Progenitor cell of endocrine pancreas (in vitro differentiated cells): ENCODE data around the gene ZNF80. TPM values are rescaled to one million over a fixed set of nuclear protein-coding genes. Genes with fewer than 3 reads are reported as not detected.

Source experiments
- DNase-seq: peaks from one replicate; pipeline ENCODE4 v3.0.0; 2021; ENCODE audit warnings: low spot score; ENCODE audit not compliant: unreplicated experiment
- H3K27ac Mint-ChIP-seq: 2 replicates; pipeline ENCODE4 v1.8.0; 2021; ENCODE audit warnings: mild to moderate bottlenecking, moderate library complexity, mixed read lengths
- H3K27me3 Mint-ChIP-seq: 2 replicates; pipeline ENCODE4 v1.8.0; 2021; ENCODE audit warnings: mixed read lengths
- H3K36me3 Mint-ChIP-seq: 2 replicates; pipeline ENCODE4 v1.8.0; 2022; ENCODE audit warnings: mixed read lengths; ENCODE audit not compliant: insufficient read depth
- H3K4me1 Mint-ChIP-seq: 2 replicates; pipeline ENCODE4 v1.8.0; 2021; ENCODE audit warnings: low read depth, mixed read lengths
- H3K4me3 Mint-ChIP-seq: 2 replicates; pipeline ENCODE4 v1.8.0; 2021; ENCODE audit warnings: low read depth, mild to moderate bottlenecking, moderate library complexity, mixed read lengths
- H3K9me3 Mint-ChIP-seq: 2 replicates; pipeline ENCODE4 v1.8.0; 2021; ENCODE audit warnings: low read depth, mixed read lengths
- total RNA-seq: library from RNA; stranded (reverse); gene quantifications from 2 replicates; pipeline ENCODE4 v1.2.1, GENCODE V29; 2021
- TF ChIP-seq, protein P1 (sequence below): fragments of 200-600 bp; sonication (generic); IDR thresholded peaks from one replicate; pipeline ENCODE4 v1.5.0; 2021; ENCODE audit warnings: antibody characterized with exemption, mild to moderate bottlenecking; ENCODE audit not compliant: unreplicated experiment

ZNF80 gene
- total RNA-seq, 1 donor from 2014 or later: not detected

DNA sequence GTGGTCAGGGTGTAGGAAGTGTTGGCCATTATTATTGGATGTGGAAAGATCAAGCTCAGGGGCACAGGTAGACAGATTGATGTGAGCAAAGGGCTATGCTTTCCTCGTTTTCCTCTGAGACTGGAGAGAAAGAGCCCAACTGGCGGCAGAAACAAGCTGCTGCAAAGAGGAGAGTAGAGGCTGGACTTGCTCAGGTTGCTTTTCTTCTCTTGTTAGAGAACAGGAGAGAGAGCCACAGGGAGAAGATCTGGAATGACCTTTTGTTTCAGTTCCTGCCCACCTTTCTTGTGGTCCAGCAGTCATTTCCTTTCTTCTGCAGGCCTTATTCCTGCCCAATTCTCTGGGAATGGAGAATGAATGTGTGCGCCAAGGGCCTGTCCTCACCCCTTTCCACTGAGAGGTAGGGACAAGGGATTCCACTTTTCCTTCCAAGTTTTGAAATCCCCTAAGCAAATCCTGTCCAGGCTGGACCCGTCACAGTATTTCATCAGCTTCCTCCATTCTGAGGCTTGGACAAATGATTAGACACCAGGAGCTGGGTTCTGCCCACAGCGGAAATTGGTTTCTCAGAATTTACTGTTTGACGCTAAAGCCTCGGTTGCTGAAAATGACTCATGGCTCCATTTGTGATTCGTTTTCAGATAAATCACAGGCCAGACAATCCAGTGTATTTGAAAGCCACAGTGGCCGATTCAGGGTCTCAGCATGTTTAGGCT, 16.1 kb downstream of the ZNF80 start:
- no peaks in the 10 kb centered on the region for H3K4me1 Mint-ChIP-seq
- H3K4me3 Mint-ChIP-seq: no peak overlapping the region
- H3K36me3 Mint-ChIP-seq: no peaks in the 10 kb centered on the region
- TF ChIP-seq, protein P1, sequence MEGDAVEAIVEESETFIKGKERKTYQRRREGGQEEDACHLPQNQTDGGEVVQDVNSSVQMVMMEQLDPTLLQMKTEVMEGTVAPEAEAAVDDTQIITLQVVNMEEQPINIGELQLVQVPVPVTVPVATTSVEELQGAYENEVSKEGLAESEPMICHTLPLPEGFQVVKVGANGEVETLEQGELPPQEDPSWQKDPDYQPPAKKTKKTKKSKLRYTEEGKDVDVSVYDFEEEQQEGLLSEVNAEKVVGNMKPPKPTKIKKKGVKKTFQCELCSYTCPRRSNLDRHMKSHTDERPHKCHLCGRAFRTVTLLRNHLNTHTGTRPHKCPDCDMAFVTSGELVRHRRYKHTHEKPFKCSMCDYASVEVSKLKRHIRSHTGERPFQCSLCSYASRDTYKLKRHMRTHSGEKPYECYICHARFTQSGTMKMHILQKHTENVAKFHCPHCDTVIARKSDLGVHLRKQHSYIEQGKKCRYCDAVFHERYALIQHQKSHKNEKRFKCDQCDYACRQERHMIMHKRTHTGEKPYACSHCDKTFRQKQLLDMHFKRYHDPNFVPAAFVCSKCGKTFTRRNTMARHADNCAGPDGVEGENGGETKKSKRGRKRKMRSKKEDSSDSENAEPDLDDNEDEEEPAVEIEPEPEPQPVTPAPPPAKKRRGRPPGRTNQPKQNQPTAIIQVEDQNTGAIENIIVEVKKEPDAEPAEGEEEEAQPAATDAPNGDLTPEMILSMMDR: no peak
- H3K9me3 Mint-ChIP-seq: peaks cover 9% of the 10 kb centered on the region
- no peak for DNase-seq
- H3K27me3 Mint-ChIP-seq: no peaks in the 10 kb centered on the region
- no peak overlapping the region for H3K27ac Mint-ChIP-seq

DNA sequence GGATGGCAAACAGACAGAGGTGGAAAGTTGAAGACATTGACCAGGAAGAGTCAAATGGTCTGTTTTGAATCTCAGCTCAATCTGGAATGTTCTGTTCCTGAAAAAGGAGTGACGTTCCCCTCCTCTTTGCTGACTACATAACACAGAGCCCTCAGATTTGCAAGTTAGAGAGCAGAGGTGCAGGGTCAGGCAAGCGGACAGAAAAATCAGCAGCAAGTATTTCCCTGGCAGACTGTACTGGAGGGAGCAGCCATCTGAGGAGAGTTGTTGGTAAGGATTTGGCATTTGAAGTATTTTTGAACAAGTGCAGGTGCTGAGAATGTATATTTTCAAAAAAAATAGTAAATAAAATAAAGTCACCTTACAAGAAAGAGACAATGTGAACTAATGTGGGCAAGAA, 17.6 kb downstream of the ZNF80 start:
- Mint-ChIP-seq H3K27me3 (no peaks in the 10 kb centered on the region), H3K9me3 (no peaks in the 10 kb centered on the region), H3K4me1 (no peaks in the 10 kb centered on the region), H3K4me3 (no peak overlapping the region), H3K36me3 (no peaks in the 10 kb centered on the region), H3K27ac (no peak overlapping the region)
- no peak for DNase-seq
- TF ChIP-seq, protein P1: no peak

DNA sequence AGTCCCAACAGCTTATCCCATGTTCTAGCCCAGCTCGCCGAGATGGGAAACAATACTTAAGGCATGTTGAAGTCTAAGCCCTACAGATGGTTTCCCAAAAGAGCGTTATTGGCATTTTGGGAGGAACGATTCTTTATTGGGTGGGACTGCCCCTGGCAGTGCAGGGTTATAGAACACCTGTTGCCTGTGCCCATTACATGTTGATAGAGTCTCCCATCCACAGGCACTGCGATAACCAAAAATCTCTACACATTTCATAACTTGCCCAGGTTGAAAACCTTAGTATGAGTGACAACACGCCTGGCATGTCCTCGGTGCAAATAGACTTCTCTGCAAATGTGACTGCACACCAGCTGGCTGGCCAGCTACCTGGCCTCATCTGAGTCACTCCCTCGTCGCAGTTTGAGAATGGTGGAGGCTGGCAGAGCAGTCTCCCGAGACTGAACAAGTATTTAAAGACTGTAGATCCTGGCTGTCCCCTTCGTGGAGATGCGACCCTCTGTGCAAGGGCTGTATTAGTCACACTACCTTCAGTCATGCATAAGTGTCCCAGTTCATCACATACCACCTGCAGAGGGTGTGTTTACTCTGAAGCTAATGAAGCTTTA, 18.7 kb downstream of the ZNF80 start:
- TF ChIP-seq, protein P1: no peak
- H3K36me3 Mint-ChIP-seq: no peaks in the 10 kb centered on the region
- no peaks in the 10 kb centered on the region for H3K27me3 Mint-ChIP-seq
- H3K4me3 Mint-ChIP-seq: no peak overlapping the region
- no peak for DNase-seq
- H3K9me3 Mint-ChIP-seq: no peaks in the 10 kb centered on the region
- H3K4me1 Mint-ChIP-seq: no peaks in the 10 kb centered on the region
- H3K27ac Mint-ChIP-seq: no peak overlapping the region

DNA sequence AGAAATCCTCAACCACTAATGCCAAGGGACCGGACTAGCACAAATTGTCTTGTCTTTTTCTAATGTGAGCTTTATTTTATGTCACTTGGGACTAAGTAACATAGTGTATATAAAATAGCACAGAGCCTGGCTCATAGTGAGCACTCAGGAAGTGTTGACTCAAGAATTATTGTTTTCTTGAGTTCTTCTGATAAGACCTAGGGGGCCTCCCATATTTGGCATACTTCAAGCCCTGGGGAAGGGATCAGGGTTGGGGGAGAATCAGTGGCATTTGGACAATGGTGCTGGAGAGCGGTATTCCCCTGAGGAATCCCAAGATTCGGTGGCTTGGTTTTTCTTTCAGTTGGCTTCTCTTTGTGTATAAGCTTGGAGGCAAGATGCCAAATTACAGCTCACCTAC, 19.4 kb downstream of the ZNF80 start:
- no peak overlapping the region for H3K4me3 Mint-ChIP-seq
- no peaks in the 10 kb centered on the region for H3K36me3 Mint-ChIP-seq
- no peaks in the 10 kb centered on the region for H3K4me1 Mint-ChIP-seq
- no peaks in the 10 kb centered on the region for H3K27me3 Mint-ChIP-seq
- TF ChIP-seq, protein P1: no peak
- H3K27ac Mint-ChIP-seq: no peak overlapping the region
- DNase-seq: no peak
- no peaks in the 10 kb centered on the region for H3K9me3 Mint-ChIP-seq

DNA sequence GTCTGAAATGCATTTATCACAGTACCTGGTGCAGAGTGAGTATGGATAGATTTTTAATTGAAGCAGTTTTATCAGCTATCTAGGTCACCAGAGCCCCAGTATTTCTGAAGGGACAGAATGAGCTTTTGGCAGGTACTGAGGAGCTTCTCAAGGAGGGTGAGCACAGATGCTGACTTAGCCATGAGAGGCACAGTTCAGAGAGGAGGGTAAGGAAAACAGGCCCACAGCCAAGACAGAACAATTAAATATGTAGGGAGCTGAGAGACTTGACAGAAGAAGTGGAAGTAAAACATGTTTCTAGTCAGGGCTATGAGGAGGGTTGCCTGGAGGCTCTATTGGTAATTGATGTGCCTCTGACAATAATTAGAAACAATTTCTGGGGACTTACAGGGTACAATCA, 20.1 kb downstream of the ZNF80 start:
- no peaks in the 10 kb centered on the region for H3K9me3 Mint-ChIP-seq
- H3K4me3 Mint-ChIP-seq: no peak overlapping the region
- no peaks in the 10 kb centered on the region for H3K4me1 Mint-ChIP-seq
- TF ChIP-seq, protein P1: no peak
- no peak overlapping the region for H3K27ac Mint-ChIP-seq
- peaks cover 4% of the 10 kb centered on the region for H3K27me3 Mint-ChIP-seq
- no peak for DNase-seq
- H3K36me3 Mint-ChIP-seq: no peaks in the 10 kb centered on the region
